Activated T-helper 1 cell treated with anti-CD3 and anti-CD28 coated beads, Interleukin-2, amount 50 U/mL, for 16 hours (primary cell): ENCODE data around the gene HP1BP3.

Experiments
- DNase-seq, 2 donors: peaks; one replicate each; pipeline ENCODE4 v3.0.0-alpha.2; 2020; ENCODE audit warnings: low read depth in 1 of 2, low spot score in 1 of 2

Gene HP1BP3

GRCh38 chr1:20770314-20771087 lies 16.6 kb downstream of the HP1BP3 start:
- no peak for DNase-seq

DNA sequence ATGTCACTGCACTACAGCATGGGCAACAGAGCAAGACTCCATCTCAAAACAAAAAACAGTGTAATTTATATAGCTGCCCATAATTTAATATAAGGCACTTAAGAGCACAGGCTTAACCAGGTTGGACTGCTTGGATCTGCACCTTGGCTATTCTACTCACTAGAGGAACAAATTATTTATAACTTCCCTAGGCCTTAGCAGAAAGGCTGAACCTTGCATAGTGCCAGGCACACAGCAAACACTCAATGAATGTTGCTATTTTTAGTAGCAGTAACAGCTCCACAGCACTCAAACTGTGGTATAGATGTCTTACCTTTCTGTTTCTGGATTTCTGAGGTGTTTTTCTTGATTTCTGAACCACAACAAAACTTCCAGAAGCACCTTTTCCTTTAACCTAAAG lies 19.8 kb downstream of the HP1BP3 start:
- DNase-seq, result no peak

DNA sequence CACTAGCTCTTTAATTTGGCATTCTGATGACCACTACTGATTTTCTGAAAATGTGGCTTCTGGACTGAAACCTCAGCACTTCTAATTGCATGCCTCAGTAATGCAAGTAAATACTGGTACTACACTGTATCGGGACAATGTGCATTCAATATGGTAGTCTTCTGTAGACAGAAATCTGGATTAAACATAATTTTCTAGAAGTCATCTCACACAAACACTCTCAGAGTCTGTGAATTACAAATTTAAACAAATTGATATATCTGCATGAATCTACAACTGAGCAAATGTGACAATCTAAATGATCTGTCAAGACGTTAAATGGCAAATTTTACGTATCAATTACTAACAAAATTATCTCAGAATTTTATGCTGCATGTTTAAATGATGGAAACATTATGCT lies 23.7 kb downstream of the HP1BP3 start:
- DNase-seq, result no peak

DNA sequence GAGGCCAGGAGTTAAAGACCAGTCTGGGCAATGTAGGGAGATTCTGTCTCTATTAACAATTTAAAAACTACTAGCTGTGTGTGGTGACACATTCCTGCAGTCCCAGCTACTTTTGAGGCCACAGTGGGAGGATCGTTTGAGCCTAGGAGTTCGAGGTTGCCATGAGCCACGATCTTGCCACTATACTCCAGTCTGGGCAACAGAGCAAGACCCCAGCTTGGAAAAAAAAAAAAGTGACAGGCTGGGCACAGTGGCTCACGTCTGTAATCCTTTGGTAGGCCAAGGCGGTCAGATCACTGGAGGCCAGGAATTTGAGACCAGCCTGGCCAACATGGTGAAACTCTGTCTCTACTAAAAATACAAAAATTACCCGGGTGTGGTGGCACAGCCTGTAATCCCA lies 26.8 kb downstream of the HP1BP3 start:
- DNase-seq, result no peak

- DNase-seq, result no peak
Observed at GRCh38 chr1:20753589-20753988, 33.5 kb downstream of the HP1BP3 start.

GRCh38 chr1:20751462-20751990 lies 35.6 kb downstream of the HP1BP3 start:
- no peak for DNase-seq

GRCh38 chr1:20742671-20743070 lies 44.4 kb downstream of the HP1BP3 start:
- DNase-seq, result no peak

- DNase-seq, result no peak
Observed at GRCh38 chr1:20740781-20741180, 46.3 kb downstream of the HP1BP3 start.

- no peak for DNase-seq
Observed at GRCh38 chr1:20739225-20739624, 47.9 kb downstream of the HP1BP3 start.

- DNase-seq, result no peak
Observed at GRCh38 chr1:20735581-20736111, 51.5 kb downstream of the HP1BP3 start.

GRCh38 chr1:20733360-20733975 lies 53.6 kb downstream of the HP1BP3 start:
- DNase-seq, result no peak

GRCh38 chr1:20732588-20733359 lies 54.3 kb downstream of the HP1BP3 start, which contains the start of gene SH2D5:
Gene SH2D5, minus strand, starts transcription at chr1:20732703. Its CDS starts 4,659 bp downstream, at chr1:20728044.
- DNase-seq, result peak; percentile 44 to 45

DNA sequence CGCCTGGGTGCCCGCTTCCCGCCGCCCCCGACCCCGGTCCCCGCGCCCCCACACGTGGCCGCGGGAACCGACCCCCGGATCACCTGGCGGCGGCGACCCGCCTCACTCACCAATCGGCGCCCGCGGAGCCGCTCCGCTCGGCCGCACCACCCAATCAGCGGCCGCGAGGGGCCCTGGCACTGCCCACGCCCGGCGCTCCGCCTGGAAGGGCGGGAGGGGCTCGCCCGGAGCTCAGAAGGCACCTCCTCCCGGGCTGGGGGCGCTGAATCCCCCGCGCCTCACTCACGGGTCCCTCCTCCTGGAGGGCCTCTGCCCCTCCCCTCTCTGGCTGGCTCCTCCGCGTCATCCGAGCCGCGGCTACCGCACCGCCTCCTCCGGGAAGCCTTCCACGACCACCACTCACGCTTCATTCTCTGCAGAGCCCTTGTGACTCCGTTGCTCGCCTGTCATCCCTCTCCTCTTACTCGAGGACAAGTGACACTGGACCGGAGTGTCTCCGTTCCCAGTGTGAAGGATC lies 55.0 kb downstream of the HP1BP3 start:
- DNase-seq, result peak in 1 of 2 donors; percentile 42

DNA sequence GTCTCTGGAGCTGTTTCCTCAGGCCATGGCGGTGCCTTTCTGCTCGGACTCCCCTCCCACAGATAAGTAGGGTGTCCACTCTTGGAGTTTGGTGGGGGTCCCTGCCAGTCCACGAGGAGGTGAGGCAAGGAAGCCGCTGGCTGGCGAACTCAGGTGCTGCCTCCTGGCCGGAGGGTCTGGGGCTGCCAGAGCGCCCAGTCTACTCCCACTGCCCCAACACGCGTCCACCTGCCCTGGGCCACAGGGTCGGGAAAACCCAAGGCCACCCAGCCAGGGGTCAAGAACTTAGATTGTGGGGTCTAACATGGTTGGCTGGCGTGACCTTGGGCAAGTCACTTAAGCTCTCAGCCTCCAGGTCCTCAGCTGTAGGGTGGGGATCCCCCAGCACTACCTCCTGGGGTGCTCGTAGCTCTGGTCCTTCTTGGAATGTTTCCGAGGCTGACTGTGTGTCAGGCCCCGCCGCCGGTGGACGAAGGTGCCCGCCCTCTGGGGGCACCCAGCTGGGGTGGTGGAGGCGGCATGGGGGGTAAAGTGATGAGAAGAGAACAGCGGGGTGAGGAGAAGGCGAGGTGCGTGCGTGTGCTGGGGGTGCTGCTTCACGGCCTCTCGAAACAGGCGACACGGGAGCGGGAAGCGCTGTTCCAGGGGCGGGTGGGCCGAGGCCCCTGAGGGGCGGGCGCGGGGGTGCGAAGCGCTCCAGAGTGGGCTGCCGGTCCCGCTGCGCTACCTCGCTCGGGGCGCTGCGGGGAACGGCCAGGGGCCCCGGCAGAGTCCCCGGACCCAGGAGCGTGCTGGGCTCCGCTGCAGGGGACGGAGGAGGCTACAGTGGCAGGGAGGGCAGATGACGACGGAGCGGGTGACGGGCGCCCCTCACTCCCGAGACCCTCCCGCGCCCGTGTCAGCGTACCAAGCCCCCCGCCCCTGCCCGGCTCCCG lies 55.8 kb downstream of the HP1BP3 start:
- no peak for DNase-seq

- no peak for DNase-seq
Observed at GRCh38 chr1:20730690-20731056, 56.4 kb downstream of the HP1BP3 start.

- no peak for DNase-seq
Observed at GRCh38 chr1:20729990-20730689, 57.0 kb downstream of the HP1BP3 start.

DNA sequence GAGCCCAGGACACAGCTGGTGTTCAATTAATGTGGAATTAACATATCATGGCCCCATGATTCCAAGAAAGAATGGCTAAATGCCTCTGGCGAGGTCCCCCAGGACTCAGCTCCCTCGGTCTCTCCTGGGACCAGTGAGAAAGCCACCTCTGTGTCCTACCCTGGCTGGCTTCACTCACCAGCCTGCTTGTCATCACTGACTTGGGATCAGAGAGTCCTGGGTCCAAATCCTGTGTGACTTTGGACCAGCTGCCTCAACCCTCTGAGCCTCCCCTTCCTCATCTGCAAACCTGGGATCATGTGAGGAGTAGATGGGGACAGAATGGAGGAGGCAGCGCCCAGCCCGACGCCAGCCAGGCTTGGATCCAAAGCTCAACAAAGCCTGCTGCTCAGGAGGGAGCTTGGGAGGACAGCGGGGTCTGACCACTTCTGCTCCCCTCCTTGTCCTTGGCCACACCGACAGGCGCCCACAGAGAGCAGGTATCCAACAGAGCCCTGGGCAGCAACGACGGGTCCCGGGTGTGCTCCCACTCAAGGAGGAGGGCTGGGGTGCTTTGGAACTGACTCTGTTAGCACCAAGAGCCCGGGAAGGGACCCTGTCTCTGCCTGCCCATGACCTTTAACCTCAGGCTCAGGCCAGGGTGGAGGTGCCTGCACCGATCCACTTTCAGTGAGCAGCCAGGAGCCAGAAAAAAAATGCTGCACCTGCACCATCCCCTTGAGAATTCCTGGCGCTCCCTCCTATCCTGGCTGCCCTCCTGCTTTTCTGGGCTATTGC lies 57.8 kb downstream of the HP1BP3 start:
- DNase-seq, result no peak

DNA sequence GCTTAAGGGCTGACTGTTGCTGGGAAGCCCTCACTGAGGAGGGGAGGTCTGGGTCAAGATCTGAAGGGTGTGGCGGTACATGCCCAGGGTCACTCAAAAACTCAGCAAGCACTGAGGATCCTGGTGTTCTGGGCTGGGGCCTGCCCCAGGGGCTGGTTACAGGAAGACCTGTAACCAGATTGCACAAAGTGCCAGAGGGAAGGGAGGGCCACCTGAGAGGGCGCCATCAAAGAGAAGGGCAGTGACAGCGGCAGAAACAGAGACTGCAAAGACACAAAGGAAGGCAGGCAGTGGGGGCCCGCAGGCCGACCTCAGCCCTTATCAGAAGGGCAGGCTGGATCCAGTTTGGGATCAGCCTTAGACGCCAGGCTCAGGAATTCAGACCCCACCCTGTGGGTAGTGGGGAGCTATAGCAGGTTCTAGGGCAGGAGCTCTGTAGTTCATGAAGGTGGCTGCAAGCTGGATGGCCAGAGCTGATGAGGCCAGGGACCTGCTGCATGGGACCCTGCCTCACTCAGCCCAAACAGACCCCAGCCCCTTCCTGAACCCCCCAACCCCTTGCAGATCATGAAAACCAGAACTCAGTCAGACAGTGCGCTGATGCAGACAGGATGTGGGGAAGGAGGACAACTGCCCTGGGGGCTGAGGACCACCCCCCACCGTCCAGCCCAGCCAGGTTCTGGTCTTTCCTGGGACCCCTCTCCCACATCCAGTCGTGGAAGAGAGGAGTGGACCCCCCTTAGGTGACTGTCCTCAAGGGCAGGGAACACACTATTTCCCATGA lies 58.5 kb downstream of the HP1BP3 start:
- no peak for DNase-seq
